MM.1S (cell line): ENCODE data around the gene FTL.

Experiments used
- CTCF ChIP-seq: fragments of 300-600 bp; sonication (generic); IDR thresholded peaks from 2 replicates; pipeline ENCODE4 v1.5.1; 2016; ENCODE audit warnings: antibody characterized with exemption, low read length, mixed read lengths
- EZH2 ChIP-seq: fragments of 300-600 bp; sonication (generic); optimal IDR thresholded peaks from 2 replicates; pipeline ENCODE3; 2017; ENCODE audit warnings: low read depth, mild to moderate bottlenecking, antibody characterized with exemption, low read length, mixed read lengths
- EZH2phosphoT487 ChIP-seq: fragments of 300-600 bp; sonication (generic); IDR thresholded peaks from 2 replicates; pipeline ENCODE4 v1.6.1; 2018; ENCODE audit warnings: antibody characterized with exemption, low read length

- TF ChIP-seq CTCF (no peak), EZH2 (no peak), EZH2phosphoT487 (no peak)
Measured at GRCh38 chr19:49009828-49010227, 44.7 kb downstream of the FTL start.
